GDM1 (cell line): Measurements from ENCODE around the gene PLK1.

Experiments used
- DNase-seq: peaks from one replicate; lab custom pipeline; 2025; lab: John Stamatoyannopoulos, UW

Gene PLK1

GRCh38 chr16:23679986-23680336 lies 1.3 kb downstream of the PLK1 start:
- no peak for DNase-seq

GRCh38 chr16:23682181-23682580 lies 3.5 kb downstream of the PLK1 start:
- DNase-seq = no peak

- no peak for DNase-seq
Observed at GRCh38 chr16:23683487-23683886, 4.8 kb downstream of the PLK1 start.

- no peak for DNase-seq
Observed at GRCh38 chr16:23687034-23687808, 8.5 kb downstream of the PLK1 start.

GRCh38 chr16:23689442-23690187 lies 10.9 kb downstream of the PLK1 start:
- DNase-seq = no peak

- DNase-seq = no peak
Observed at GRCh38 chr16:23690771-23691482, 12.2 kb downstream of the PLK1 start.

- DNase-seq = no peak
Observed at GRCh38 chr16:23691483-23692189, 12.9 kb downstream of the PLK1 start.

GRCh38 chr16:23692190-23692837 lies 13.6 kb downstream of the PLK1 start:
- no peak for DNase-seq

- DNase-seq = no peak
Observed at GRCh38 chr16:23694265-23694643, 15.6 kb downstream of the PLK1 start.

GRCh38 chr16:23694644-23695373 lies 16.1 kb downstream of the PLK1 start:
- no peak for DNase-seq

- no peak for DNase-seq
Observed at GRCh38 chr16:23695756-23696155, 17.1 kb downstream of the PLK1 start.

GRCh38 chr16:23699100-23699499 lies 20.4 kb downstream of the PLK1 start:
- DNase-seq = no peak

GRCh38 chr16:23700093-23700492 lies 21.4 kb downstream of the PLK1 start:
- DNase-seq = no peak

- DNase-seq = no peak
Observed at GRCh38 chr16:23700509-23700908, 21.8 kb downstream of the PLK1 start.

- no peak for DNase-seq
Observed at GRCh38 chr16:23701045-23701444, 22.4 kb downstream of the PLK1 start.

GRCh38 chr16:23702951-23703350 lies 24.3 kb downstream of the PLK1 start:
- no peak for DNase-seq

GRCh38 chr16:23704772-23705516 lies 26.3 kb downstream of the PLK1 start:
- DNase-seq = no peak

GRCh38 chr16:23705517-23705902 lies 26.8 kb downstream of the PLK1 start:
- DNase-seq = no peak

GRCh38 chr16:23706439-23706838 lies 27.8 kb downstream of the PLK1 start:
- DNase-seq = no peak

- DNase-seq = no peak
Observed at GRCh38 chr16:23709536-23709935, 30.8 kb downstream of the PLK1 start.
